Keratinocyte (primary cell): ENCODE data around the gene ATE1. TPM values are rescaled to one million over a fixed set of nuclear protein-coding genes. Genes with fewer than 3 reads are reported as not detected.

ENCODE experiments used
- DNase-seq: peaks from one replicate; pipeline ENCODE4 v3.0.0-alpha.2; 2011; ENCODE audit warnings: low read depth, missing footprints, low spot score
- FAIRE-seq: peaks from 2 replicates; lab custom pipeline; 2011; peaks lifted over from hg19 to GRCh38; lab: Jason Lieb, UNC
- H2AFZ ChIP-seq: 2 replicates; pipeline ENCODE4 v1.6.0; 2012; ENCODE audit warnings: low read length, control low read depth, inconsistent platforms; ENCODE audit not compliant: control insufficient read depth
- H3K27ac ChIP-seq: 2 replicates; pipeline ENCODE4 v1.5.1; 2011; ENCODE audit warnings: low read length; ENCODE audit not compliant: control insufficient read depth, insufficient read depth
- H3K27me3 ChIP-seq: 3 replicates; pipeline ENCODE4 v1.6.0; 2011; ENCODE audit warnings: low read length; ENCODE audit not compliant: control insufficient read depth, insufficient read depth; ENCODE audit errors: extremely low read depth
- H3K36me3 ChIP-seq, 2 experiments: 2 replicates in 1 of 2; 3 replicates in 1 of 2; pipeline ENCODE4 v1.5.1; 2011; ENCODE audit warnings: low read length in 2 of 2, mild to moderate bottlenecking in 1 of 2; ENCODE audit not compliant: control insufficient read depth in 2 of 2, insufficient read depth in 2 of 2; ENCODE audit errors: extremely low read depth in 1 of 2
- H3K4me1 ChIP-seq: 3 replicates; pipeline ENCODE4 v1.5.1; 2011; ENCODE audit warnings: low read length; ENCODE audit not compliant: control insufficient read depth, insufficient read depth; ENCODE audit errors: extremely low read depth
- H3K4me2 ChIP-seq: 3 replicates; pipeline ENCODE4 v1.6.0; 2011; ENCODE audit warnings: low read depth, low read length; ENCODE audit not compliant: control insufficient read depth, insufficient read depth; ENCODE audit errors: extremely low read depth
- H3K4me3 ChIP-seq, 3 experiments: fragments of 200-600 bp in 1 of 3; sonication (generic) in 1 of 3; 2 replicates in 2 of 3; 3 replicates in 1 of 3; pipeline ENCODE4 v1.5.1; 2011 to 2016; ENCODE audit warnings: low read length in 3 of 3, mild to moderate bottlenecking in 3 of 3, control low read depth in 2 of 3, inconsistent platforms in 1 of 3, low read depth in 1 of 3, mixed read lengths in 1 of 3, mixed run types in 1 of 3, moderate library complexity in 1 of 3; ENCODE audit not compliant: control insufficient read depth in 2 of 3, insufficient read depth in 2 of 3; ENCODE audit errors: extremely low read depth in 1 of 3
- H3K79me2 ChIP-seq: 2 replicates; pipeline ENCODE4 v1.6.0; 2012; ENCODE audit warnings: low read length; ENCODE audit not compliant: control insufficient read depth, insufficient read depth
- H3K9ac ChIP-seq: 3 replicates; pipeline ENCODE4 v1.6.0; 2011; ENCODE audit warnings: low read length; ENCODE audit not compliant: control insufficient read depth, insufficient read depth; ENCODE audit errors: extremely low read depth
- H3K9me1 ChIP-seq: 3 replicates; pipeline ENCODE4 v1.6.0; 2011; ENCODE audit warnings: low read length; ENCODE audit not compliant: control insufficient read depth, insufficient read depth; ENCODE audit errors: extremely low read depth
- H3K9me3 ChIP-seq: 2 replicates; pipeline ENCODE4 v1.5.1; 2012; ENCODE audit warnings: low read depth, low read length; ENCODE audit not compliant: control insufficient read depth
- H4K20me1 ChIP-seq: 3 replicates; pipeline ENCODE4 v1.6.0; 2011; ENCODE audit warnings: low read length; ENCODE audit not compliant: control insufficient read depth, insufficient read depth; ENCODE audit errors: extremely low read depth
- EZH2 ChIP-seq: IDR thresholded peaks from one replicate; pipeline ENCODE4 v1.6.1; 2012; ENCODE audit warnings: inconsistent platforms, mild to moderate bottlenecking, low read length, moderate library complexity
- dilution Hi-C: fragments of 300-500 bp; cut with MboI; formaldehyde crosslinking; loops from one replicate; pipeline ENCODE4 v1.7.0; 2020; ENCODE audit warnings: low sequenced_read_pairs; ENCODE audit not compliant: extremely low pct_ligation_motif_present
- polyA plus RNA-seq, 5 experiments: library from polyadenylated mRNA; depleted of rRNA in 3 of 5; stranded (reverse) in 3 of 5; stranded (forward) in 1 of 5; unstranded in 1 of 5; fragments of >200 nt; gene quantifications; 1 replicate in 1 of 5; 2 replicates in 3 of 5; 3 replicates in 1 of 5; pipeline versions ENCODE4 v1.2.1 to v1.2.3, GENCODE V29; 2011 to 2012; ENCODE audit warnings: missing spikeins in 2 of 5, low read depth in 1 of 5, low replicate concordance in 1 of 5
- TF ChIP-seq, protein P1 (sequence below), 3 experiments: IDR thresholded peaks in 1 of 3; conservative IDR thresholded peaks in 1 of 3; optimal IDR thresholded peaks in 1 of 3; 2 replicates in 2 of 3; 3 replicates in 1 of 3; pipeline versions ENCODE3 to v1.5.1; 2011; ENCODE audit warnings: low read length in 3 of 3, mild to moderate bottlenecking in 3 of 3, moderate library complexity in 2 of 3, control low read depth in 1 of 3, inconsistent platforms in 1 of 3; ENCODE audit not compliant: insufficient read depth in 2 of 3; ENCODE audit errors: extremely low read depth in 1 of 3

ATE1 gene
- polyA plus RNA-seq, 1 donor (not counting 4 experiments of a cell fraction or from before 2014, with no cell fraction given) = 14.9 TPM

DNA sequence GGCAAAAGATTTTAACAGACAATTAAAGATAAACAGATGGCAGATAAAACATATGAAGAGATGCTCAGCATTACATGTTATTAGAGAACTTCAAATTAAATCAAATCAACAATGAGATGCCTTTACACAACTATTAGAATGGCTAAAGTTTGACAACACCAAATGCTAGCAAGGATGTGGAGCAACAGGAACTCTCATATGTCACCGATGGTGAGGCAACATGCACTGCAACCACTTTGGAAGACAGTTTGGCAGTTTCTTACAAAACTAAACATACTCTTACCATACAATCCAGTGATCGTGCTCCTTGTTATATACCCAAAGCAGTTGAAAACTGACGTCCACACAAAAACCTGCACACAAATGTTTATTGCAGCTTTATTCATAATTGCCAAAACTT is 13.7 kb upstream of the ATE1 start:
- Histone ChIP-seq H2AFZ (no peak overlapping the region), H3K79me2 (no peaks in the 10 kb centered on the region), H3K9me3 (no peaks in the 10 kb centered on the region), H3K4me2 (no peak overlapping the region), H3K4me1 (peaks cover 6% of the 10 kb centered on the region), H3K27ac (no peak overlapping the region), H3K4me3 (no peak overlapping the region), H3K9me1 (no peaks in the 10 kb centered on the region), H4K20me1 (no peaks in the 10 kb centered on the region), H3K9ac (no peak overlapping the region), H3K27me3 (no peaks in the 10 kb centered on the region), H3K36me3 (no peaks in the 10 kb centered on the region)
- DNase-seq (no peak), FAIRE-seq (no peak)
- no peak for TF ChIP-seq EZH2
- TF ChIP-seq, protein P1, sequence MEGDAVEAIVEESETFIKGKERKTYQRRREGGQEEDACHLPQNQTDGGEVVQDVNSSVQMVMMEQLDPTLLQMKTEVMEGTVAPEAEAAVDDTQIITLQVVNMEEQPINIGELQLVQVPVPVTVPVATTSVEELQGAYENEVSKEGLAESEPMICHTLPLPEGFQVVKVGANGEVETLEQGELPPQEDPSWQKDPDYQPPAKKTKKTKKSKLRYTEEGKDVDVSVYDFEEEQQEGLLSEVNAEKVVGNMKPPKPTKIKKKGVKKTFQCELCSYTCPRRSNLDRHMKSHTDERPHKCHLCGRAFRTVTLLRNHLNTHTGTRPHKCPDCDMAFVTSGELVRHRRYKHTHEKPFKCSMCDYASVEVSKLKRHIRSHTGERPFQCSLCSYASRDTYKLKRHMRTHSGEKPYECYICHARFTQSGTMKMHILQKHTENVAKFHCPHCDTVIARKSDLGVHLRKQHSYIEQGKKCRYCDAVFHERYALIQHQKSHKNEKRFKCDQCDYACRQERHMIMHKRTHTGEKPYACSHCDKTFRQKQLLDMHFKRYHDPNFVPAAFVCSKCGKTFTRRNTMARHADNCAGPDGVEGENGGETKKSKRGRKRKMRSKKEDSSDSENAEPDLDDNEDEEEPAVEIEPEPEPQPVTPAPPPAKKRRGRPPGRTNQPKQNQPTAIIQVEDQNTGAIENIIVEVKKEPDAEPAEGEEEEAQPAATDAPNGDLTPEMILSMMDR (optimal IDR thresholded peaks at IDR 0.05 in 1 of 3, IDR thresholded peaks at IDR 0.05 in 1 of 3, conservative IDR thresholded peaks at IDR 0.05 in 1 of 3; ENCODE audit: extremely low read depth in 1 of 3, insufficient read depth in 2 of 3, low read length in 3 of 3) = no peak
- dilution Hi-C loops = no loop called here

DNA sequence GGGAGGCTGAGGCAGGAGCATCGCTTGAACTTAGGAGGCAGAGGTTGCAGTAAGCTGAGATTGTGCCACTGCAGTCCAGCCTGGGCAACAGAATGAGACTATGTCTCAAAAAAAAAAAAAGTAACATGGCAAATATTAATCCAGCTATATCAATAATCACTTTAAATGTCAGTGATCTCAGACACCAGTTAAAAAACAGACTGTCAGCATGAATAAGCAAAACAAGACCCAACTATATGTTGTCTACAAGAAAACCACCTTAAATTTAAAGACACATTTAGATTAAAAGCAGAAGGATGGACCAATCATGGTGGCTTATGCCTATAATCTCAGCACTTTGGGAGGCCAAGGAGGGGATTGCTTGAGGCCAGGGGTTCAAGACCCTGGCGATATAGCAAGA is 8.5 kb upstream of the ATE1 start:
- FAIRE-seq = no peak
- Histone ChIP-seq H4K20me1 (no peaks in the 10 kb centered on the region), H3K4me1 (no peaks in the 10 kb centered on the region), H3K79me2 (no peaks in the 10 kb centered on the region), H3K9ac (no peak overlapping the region), H3K27me3 (no peaks in the 10 kb centered on the region), H3K9me3 (no peaks in the 10 kb centered on the region), H3K27ac (no peak overlapping the region), H3K4me3 (no peak overlapping the region), H2AFZ (no peak overlapping the region), H3K4me2 (no peak overlapping the region), H3K9me1 (no peaks in the 10 kb centered on the region), H3K36me3 (no peaks in the 10 kb centered on the region)
- no peak for TF ChIP-seq EZH2
- TF ChIP-seq, protein P1 (optimal IDR thresholded peaks at IDR 0.05 in 1 of 3, IDR thresholded peaks at IDR 0.05 in 1 of 3, conservative IDR thresholded peaks at IDR 0.05 in 1 of 3; ENCODE audit: extremely low read depth in 1 of 3, insufficient read depth in 2 of 3, low read length in 3 of 3) = no peak
- DNase-seq = no peak
- dilution Hi-C loops = no loop called here
